ENCODE results near the gene NOS3.

Gene NOS3

DNA sequence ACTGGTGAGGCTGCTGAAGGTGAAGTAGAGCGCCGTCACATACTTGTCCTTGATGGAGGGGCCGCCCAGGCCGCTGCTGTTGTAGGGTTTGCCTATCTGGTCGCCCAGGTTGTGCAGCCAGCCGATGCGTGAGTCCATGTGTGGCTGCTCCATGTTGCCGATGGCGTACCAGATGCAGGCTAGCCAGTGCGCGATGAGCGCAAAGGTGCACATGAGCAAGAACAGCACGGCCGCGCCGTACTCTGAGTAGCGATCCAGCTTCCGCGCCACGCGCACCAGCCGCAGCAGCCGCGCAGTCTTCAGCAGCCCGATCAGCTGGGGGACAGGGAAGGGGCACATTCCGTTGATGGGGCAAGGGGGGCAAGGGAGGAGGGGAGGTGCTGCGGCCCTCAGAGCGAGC, 39.3 kb upstream of the NOS3 start:
- no peak overlapping the region for H3K27ac ChIP-seq
- DNase-seq (ENCODE audit: low read depth, low spot score): no peak

DNA sequence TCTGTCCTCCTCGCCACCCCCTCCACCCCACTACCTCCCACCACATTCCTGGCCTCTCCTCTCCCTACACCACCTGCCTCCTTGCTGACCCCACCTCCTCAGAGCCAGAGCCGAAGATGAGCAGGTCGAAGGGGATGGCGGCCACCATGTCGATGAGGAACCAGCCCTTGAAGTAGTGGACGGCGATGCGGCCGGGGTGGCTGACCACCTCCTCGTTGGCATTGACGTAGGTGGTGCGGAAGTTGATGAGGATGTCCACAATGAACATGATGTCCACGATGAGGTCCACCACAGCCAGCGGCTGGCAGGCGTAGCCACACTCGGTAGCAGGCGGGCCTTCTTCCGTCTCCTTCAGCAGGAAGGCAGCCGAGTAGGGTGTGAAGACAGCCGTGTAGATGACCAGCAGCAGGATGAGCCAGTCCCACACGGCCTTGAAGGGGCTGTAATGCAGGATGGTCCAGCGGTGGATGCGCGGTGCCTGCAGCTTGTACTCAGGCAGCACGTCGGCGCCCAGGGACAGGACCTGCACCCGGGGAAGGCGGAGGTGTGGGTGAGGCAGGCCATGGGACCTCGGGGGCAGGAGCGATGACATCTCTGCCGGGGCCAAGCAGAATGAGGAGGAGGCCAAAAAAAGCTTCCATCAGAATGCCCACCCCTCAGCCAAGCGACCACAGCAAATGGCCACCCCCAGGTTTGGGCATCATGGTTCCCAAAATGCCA, 38.3 kb upstream of the NOS3 start:
- H3K27ac ChIP-seq: no peak overlapping the region
- DNase-seq (ENCODE audit: low read depth, low spot score): no peak

DNA sequence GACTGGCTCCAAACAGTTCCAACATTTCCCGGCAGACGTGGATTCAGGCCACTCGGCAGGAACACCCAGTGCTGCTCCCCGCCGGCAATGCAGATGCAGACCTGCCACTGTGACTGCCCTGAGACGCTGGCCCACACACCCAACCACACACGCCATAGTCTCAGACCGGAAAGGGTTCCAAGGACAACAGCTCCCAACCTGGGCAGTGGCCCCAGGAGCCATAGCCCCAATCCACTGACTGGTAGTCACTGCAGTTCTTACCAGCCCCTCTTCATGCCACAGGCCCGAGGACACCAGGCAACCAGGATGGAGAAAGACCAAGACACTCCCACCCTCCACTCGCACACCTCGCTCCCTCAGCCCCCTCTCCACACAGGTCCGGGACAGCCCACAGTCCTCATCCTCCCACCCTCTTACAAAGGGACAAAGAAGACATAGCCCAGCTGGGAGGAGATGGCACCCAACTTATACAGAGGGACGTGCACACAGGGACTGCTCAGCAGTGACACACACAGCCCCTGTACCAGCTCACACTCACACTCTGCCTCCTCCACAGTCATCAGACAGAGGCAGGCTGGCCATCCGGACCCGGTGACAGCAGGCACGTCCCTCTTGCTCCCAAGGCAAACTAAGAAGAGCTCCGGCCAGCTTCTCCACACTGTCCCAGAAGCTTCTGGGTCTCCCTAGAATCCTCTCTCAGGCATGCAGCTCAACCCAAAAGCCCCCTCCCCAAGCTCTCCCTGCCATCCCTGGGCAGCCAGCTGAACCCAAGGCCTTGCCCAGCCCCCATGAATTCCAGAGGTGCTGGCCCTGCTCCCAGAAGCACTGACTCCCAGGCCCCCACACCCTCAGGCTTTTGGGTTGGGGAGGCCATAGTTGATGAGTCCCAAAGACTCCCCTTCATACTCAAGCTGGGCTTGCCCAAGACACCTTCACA, 37.5 kb upstream of the NOS3 start:
- H3K27ac ChIP-seq: no peak overlapping the region
- no peak for DNase-seq (ENCODE audit: low read depth, low spot score)

DNA sequence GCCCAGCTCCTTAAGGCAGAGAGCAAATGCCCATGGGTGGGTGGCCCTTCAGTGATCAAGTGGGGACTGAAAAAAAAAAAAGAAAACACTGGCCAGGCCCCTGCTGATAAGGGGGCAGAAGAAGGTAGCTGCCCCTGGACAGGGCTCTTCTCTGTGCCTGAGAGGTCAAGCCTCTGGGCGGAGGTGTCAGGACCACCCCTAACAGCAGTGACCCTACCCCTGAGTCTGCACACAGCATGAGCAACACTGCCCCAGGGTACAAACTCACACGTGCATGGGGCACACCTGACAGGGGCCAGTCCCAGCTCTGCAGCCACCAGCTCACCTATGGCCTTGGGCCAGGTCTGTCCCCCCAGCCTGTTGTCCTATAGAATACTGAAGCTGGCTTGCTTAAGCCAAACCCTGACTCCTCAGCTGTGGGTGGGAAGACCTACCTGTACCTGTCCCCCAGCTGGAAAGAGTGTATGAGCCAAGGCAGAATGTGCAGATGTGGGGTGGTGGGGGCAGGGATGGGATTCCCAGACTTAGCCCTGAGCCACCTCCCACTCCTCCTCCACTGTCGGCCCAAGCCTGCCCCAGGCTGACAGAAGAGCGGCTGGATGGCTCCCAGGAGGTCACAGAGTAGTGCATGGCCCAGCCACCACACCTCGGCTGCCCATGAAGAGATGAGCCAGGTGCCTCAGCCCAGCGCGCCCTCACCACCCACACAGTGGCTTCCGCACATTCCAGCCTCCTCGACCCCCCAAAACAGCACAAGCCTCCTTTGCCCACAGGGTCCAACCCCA, 36.4 kb upstream of the NOS3 start:
- no peak for DNase-seq (ENCODE audit: low read depth, low spot score)
- no peak overlapping the region for H3K27ac ChIP-seq

DNA sequence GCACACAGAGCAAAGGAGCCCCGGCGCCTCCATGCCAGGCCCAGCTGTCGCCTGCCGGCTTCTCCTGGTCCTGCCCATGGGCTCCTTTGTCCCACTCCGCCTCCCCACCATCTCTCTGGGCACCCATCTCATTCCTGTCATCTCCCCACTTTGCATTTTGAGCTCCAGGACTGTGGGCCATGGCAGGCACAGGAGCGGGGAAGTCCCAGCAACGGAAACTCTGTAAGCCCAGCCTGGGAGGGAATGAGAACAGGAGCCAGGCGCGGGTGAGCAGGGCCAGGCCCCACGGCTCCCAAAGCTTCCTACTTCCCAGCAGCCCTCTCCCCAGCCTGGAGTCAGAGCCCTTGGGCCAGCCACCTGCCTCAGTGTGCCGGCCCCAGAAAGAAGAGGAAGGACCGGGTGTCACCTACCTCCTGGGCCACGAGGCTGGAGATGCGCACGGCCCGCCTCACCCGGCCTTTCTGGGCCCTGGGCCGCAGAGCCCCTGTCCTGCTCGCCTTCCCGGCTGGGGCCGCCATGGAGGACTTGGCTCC, 35.8 kb upstream of the NOS3 start:
- no peak overlapping the region for H3K27ac ChIP-seq
- DNase-seq (ENCODE audit: low read depth, low spot score): no peak

DNA sequence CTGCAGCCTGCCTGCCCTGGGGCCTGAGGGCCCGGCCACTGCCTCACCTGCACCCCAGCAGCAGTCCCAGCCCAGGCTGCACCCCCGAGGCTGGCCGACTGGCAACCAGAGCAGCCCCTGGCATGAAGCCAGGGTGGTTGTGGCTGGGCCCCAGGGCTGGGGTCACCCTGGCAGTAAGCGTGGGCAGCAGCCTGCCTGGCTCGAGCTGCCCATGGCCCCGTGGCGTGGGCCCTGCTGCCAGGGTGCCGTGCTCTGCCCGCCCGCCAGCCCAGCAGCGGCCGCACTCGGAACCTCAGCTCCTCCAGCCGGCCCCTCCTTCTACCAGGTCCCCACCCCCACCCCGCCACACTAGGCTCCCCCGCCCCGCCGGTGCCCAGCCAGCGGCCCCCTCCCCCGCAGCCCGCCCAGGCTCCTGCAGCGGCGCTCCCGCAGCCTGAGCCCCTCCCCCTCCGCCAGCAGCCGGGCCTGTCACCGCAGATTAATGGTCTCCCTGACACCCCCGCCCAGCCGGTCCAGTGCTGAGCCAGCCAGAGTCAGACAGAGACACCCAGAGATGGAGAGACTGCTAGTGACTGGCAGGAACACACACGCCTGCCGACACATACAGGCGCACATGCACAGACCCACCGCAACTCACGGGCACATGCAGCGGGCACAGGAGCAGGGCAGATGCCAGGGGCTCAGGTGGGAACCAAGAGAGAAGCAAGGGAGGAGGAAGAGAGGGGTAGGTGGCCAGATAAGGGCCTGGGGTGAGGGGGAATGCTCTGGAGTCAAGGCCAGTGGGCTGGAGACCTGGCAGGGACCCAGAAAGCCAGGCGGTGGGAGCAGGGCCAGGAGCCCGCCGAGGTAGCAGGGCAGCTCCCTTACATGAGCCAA, 35.1 kb upstream of the NOS3 start:
- H3K27ac ChIP-seq: no peak overlapping the region
- no peak for DNase-seq (ENCODE audit: low read depth, low spot score)

DNA sequence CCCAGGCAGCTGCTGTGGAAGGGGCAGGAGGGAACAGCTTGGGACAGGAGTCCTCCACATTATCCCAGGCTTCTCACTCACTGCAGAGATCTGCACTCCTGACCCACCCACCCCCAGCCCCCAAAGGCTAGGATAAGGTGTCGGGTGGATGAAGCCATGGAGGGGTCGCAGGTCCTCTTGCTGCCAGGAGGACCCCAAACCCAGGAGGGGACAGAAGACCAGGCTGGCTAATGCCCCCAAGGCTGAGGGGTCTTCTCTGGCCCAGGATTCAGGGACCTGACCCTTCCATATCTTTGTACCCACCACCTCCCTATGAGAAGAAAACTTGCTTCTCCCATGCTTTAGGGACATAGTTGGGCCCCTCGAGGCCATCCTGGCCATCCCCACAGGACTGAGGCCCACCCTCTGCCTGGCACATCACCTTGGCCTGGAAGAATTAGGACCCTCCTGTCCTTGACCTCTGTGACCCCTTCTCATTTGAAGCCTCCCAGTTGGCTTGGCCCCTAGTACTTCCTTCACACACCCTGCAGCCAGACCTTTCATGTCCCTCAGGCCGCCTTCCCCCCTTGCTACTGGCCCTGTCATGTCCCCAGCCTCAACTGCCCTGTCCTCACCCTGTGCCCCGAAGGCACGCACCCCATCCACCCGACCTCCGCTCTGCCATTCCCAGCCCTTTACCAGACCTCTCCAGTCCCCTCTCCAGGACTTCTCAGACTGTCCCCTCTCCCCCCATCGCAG, 34.3 kb upstream of the NOS3 start:
- no peak overlapping the region for H3K27ac ChIP-seq
- DNase-seq (ENCODE audit: low read depth, low spot score): no peak

DNA sequence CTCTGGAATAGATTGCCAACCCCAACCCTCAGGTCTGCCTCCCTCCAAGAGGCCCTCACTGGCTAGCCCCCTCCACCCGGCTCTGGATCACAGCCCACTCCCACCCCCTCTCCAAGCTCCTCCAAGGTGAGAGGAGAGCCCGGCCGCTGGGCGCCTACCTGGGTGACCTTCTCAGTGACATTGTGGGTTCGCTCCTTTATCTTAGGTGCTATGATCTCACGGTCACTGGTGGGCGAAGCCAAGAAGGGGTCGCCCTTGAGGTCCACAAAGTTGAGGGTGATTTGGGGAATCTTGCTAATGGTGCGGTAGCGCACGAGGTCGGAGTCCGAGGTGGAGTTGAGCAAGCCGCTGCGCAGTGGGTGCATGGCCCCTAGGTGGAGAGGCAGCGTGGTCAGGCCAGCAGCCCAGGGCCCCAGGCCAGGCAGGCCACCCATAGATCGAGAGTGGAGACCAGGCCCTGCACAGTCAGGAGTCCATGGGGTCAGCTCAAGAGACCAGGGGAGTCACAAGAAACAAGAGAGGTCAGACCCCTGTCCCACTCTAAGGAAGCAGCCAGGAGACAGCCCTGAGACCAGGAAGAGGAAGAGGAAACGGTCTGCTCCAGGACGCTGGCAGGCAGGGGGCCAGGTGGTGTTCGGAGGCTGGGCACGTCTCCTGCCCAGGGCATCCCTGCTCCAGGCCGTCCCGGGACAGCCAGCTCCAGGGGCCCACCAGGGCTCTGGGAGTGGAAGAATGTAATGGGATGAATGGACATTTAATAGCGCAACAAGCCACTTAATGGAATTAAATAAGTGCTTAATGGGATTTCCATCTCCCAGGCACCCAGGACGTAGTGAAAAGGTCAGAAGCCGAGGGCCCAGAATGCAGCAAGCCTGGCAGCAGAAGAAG, 33.4 kb upstream of the NOS3 start:
- DNase-seq (ENCODE audit: low read depth, low spot score): no peak
- no peak overlapping the region for H3K27ac ChIP-seq

DNA sequence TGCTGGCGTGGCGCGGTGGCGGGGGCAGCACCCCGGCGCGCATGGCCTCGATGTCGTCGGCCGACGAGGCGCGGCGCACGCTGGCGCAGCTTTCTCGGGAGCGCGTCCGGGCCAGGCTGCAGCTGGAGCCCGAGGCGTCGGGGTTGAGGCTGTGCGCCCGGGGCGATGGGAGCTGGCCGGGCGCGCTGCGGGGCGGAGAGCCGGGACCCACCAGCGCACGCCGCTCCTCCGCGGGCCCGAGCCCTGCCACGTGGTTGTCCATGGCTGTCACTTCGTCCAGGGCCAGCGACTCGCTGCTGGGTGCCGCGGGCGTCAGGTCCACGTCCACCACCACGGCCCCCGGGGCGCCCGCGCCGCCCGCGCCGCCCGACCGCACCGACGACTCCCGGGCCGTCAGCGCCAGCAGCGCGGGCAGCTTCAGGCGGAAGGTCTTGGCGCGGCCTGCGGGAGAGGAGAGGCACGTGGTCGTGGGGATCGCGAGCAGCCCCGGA, 32.7 kb upstream of the NOS3 start:
- no peak overlapping the region for H3K27ac ChIP-seq
- DNase-seq (ENCODE audit: low read depth, low spot score): no peak

DNA sequence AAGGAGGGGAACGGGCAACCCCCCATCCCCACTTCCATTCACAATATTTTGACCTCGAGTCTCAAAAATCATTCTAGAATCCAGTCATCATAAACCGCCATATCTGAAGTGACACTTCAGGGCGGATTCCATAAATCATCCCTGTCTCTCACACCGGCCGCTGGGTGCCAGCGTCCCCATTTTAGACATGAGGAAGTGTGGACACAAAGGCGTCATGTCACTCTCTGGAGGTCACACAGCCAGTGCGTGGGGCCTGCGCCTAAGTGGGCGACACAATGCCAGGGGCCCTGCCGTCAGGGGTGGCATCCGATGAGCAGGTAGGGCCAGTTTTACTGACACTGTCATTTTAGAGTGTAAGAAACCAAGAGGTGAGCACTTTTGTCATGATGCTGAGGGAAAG, 32.2 kb upstream of the NOS3 start:
- DNase-seq (ENCODE audit: low read depth, low spot score): no peak
- H3K27ac ChIP-seq: no peak overlapping the region

DNA sequence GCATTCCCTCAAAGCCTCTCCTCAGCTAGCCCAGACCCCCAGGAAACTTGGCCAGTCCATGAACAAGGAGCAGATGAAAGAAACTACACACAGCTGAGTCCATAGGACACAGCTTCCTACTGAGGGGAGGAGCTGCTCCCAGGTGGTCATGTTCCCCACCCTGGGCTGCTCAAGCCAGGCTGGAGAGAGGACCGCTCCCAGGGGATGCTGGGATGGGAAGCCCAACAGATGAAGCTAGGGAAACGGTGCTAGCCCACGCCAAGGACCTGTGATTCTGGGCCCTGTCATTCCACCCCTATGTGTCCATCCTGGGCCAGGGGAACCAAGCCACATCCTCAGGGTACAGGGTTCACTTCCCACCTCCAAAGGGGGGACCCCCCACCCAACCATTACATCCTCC, 31.7 kb upstream of the NOS3 start:
- H3K27ac ChIP-seq: no peak overlapping the region
- DNase-seq (ENCODE audit: low read depth, low spot score): no peak

DNA sequence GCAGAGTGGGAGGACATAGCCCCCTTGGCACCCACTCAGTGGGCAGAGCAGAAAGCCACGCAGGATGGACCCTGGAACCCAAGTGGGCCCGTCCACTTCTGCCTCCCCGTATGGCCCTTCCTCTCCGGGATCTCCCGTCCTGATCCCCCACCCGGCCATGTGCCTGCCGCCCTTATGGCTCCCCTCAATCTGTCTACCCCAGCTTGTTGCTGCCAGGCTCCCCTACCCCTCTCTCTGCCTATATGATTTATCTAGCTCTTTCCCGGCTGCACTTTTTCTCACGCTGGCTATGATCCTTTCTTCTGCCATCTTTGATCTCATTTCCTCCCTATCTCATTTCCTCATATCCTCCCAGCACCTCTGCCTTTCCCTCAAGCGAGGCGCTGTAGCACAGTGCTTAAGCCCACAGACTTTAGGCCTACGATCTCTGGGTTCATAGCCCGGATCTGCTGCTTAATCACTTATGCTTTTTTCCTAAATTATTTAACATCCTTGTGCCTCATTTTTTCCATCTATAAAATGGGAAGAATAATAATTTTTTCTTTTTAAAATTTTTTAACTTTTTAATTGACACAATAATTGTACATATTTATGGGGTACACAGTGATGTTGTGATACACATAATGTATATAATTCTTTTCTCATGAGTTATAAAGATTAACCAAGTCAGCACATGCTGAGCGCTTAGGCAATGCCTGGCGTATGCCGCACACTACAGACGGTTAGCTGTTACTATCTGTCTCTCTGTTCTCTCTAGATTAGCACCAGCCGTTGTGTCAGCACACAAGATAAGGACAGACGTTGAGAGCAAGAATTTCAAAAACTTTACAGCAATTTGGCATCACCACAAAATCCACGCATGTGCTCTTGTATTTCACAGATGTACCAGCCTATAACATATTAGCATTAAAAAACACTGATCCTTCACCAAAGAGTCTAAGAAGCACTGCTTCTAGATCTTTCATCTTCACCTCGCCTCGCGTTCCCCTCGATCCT, 30.8 kb upstream of the NOS3 start:
- no peak for DNase-seq (ENCODE audit: low read depth, low spot score)
- H3K27ac ChIP-seq: no peak overlapping the region

DNA sequence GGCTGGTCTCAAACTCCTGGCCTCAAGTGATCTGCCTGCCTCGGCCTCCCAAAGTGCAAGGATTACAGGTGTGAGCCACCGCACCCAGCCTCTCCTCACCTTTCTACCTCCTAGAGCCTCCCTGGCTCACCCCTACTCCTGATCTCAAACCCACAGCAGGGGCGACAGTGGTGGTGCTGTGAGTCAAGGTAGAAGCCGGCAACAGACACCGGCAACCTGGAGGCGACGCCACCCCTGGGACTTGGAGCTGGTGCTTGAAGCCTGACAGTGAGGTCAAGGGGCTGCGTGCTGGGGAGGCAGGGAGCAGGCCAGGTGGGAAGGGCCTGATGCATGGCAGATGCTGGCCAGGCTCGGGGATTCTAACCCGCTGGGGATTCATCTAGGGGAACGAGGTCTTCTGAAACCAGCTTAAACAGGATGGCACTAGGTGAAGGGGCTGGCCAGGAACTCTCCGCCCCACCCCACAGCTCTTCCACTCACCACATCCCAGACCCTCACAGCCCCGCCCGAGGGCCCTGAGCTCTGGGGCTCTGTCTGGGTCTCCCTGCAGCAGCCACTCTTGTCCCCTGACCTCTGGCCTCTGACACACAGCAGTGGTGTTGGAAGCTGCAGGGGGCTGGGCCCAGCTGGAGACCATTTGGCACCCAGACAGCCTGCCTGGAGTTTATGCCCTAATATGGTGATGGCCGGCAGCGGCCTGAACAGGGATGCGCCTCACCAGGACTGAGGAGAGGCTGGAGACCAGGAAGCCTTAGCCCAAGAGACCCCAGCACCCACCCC, 29.1 kb upstream of the NOS3 start:
- no peak for DNase-seq (ENCODE audit: low read depth, low spot score)
- H3K27ac ChIP-seq: no peak overlapping the region

DNA sequence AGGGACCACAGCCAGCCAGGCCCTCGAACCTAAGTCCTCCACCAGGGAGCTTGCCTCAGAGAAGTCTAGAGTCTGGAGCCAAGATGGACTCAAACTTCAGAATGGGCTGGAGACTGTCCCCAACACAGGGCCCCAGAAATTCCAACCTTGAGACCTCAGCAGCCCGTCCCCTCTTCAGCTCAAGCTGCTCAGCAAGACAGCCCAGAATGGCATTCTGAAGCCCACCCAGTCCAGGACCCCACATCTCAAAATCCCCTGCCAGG, 28.6 kb upstream of the NOS3 start:
- no peak for DNase-seq (ENCODE audit: low read depth, low spot score)
- no peak overlapping the region for H3K27ac ChIP-seq

DNA sequence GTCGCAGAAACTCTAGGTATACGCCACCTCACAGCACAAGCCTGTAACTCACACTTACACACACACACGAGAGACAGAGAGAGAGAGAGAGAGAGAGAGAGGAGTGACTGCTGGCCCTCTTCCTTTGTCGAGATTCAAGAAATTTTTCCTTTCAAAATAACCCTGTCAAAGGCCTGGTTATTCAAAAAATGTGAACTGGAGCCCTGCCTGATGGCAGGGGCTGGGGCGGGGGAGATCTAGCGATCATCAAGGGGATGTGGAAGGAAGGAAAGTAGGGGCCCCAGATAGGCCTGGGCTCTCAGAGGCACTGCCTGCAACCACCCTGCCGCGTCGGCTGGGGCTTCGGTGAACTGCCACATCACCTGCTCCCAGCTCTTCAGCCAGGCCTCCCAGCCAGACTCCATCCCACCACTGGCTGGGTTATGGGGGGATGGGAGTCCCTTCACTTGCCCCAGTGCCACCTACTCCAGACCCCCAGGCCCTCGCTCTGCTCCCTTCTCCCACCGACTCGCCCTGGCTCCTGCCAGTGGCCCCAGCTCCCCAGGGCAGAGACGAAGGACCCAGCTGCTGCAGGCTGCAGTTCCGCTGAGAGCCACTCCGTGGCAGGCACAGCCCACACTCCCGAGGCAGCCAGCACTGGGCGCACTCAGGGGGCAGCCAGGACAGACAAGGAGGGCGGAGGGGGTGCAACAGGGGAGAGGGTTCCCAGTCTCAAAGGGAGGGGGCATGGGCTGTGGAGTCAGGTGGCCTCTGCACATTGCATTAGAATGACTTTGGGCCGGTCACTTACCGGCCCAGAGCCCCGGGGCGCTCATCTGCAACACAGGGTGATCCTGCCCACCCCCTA, 28.0 kb upstream of the NOS3 start:
- no peak for DNase-seq (ENCODE audit: low read depth, low spot score)
- no peak overlapping the region for H3K27ac ChIP-seq

Data from epithelial cell of prostate (primary cell).